Muscle of arm (tissue), 12 donors: ENCODE measurements around the gene PDPK1. TPM values are rescaled to one million over a fixed set of nuclear protein-coding genes. Genes with fewer than 3 reads are reported as not detected.
A peak's percentile ranks its signal among the peaks of the same experiment; 100 is the strongest.
"Not testable (repeated sequence)": the region's sequence is repeated elsewhere in the genome, so short reads cannot be mapped to it uniquely, and the experiment has no call there.

ENCODE experiments used
- DNase-seq: peaks from one replicate; pipeline ENCODE4 v3.0.0-alpha.2; 2013
- polyA plus RNA-seq, 12 donors: library from polyadenylated mRNA; unstranded; fragments of 120-200 nt; gene quantifications; one replicate each; pipeline ENCODE4 v1.2.1, GENCODE V29; 2013; ENCODE audit not compliant: insufficient read length in 12 of 12

Gene PDPK1
- polyA plus RNA-seq, 12 donors, result 26.4 to 50.8 (median 32.8) TPM; not detected in 1

DNA sequence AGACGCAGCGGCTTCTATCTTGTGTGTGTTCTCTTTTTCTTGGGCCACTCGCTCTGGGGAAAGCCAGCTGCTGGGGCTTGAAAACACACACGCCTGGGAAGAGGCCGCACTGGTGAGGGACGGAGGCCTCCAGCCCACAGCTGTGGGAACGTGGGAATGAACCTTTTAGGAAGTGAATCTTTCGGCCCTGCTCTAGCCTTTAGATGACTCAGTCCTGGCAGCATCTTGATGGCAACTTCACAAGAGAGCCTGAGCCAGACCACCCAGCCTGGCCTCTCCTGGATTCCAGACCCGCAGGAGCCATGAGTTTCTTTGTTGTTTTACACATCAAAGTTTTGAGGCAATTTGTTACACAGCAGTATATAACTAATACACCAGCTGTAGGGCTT, 2.2 kb upstream of the PDPK1 start:
- no peak for DNase-seq

GRCh38 chr16:2539192-2539844, 1.5 kb downstream of the PDPK1 start:
- not testable (repeated sequence) for DNase-seq

- not testable (repeated sequence) for DNase-seq
Measured at GRCh38 chr16:2539845-2540458, 2.1 kb downstream of the PDPK1 start.

- not testable (repeated sequence) for DNase-seq
Measured at GRCh38 chr16:2540912-2541311, 3.1 kb downstream of the PDPK1 start.

GRCh38 chr16:2541409-2541808, 3.6 kb downstream of the PDPK1 start:
- not testable (repeated sequence) for DNase-seq

DNA sequence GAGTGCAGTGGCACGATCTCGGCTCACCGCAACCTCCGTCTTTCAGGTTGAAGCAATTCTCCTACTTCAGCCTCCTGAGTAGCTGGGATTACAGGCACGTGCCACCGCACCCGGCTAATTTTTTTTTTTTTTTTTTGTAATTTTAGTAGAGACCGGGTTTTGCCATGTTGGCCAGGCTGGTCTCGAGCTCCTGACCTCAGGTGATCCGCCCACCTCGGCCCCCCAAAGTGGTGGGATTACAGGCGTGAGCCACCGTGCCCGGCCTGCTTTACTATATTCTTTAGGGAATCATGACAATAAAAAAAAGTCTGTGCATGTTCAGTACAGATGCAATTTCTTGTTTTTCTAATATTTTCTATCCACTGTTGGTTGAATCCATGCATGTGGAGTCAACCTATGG, 6.0 kb downstream of the PDPK1 start:
- DNase-seq, result not testable (repeated sequence)

DNA sequence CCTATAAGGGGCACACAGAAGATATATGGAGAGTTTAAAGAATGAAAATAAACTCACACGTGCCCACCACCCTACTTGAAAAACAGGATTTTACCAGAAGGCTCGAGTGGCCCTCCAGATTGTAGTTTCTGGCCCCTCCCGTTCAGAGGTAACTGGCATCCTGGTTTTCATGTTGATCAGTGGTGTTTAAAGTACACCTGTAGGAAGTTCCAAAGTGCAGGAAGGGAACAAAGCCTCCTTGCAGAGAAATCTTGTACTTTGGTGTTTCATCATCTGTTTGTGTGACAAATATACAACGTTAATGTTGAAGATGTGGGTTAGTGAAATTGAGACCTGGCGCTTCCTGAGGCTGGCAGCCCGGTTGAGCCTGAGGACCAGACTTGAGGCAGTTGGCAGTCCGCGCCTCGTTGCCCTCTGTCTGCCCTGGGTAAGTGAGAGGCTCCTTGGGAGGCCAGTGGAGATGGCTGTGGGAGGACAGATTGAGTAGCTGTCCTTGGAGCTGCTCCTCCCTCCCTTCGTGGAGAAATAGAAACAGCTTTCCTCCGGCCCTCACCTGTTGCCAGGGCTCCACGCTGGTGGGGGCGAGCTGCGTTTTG, 12.6 kb downstream of the PDPK1 start:
- not testable (repeated sequence) for DNase-seq

DNA sequence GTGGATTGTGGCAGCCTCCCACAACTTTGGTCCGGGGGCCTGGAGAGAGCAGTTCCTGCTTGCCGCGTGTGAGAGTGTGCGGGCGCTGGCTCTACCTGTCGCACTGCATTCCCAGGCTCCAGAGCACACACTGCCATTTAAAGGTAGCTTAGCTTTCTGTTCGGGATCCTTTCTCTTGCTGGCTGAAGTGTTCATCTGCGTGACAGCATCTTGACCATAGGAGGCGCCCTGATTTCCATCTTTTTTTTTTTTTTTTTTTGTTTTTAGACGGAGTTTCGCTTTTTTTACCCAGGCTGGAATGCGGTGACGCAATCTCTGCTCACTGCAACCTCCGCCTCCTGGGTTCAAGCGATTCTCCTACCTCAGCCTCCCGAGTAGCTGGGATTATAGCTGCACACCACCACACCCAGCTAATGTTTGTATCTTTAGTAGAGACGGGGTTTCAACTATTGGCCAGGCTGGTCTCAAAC, 13.6 kb downstream of the PDPK1 start:
- DNase-seq, result not testable (repeated sequence)

- DNase-seq, result not testable (repeated sequence)
Measured at GRCh38 chr16:2554709-2555425, 17.0 kb downstream of the PDPK1 start.

- not testable (repeated sequence) for DNase-seq
Measured at GRCh38 chr16:2557150-2557549, 19.3 kb downstream of the PDPK1 start.

GRCh38 chr16:2560131-2560797, 22.4 kb downstream of the PDPK1 start:
- not testable (repeated sequence) for DNase-seq

- not testable (repeated sequence) for DNase-seq
Measured at GRCh38 chr16:2560798-2561133, 22.9 kb downstream of the PDPK1 start.

- DNase-seq, result not testable (repeated sequence)
Measured at GRCh38 chr16:2567506-2567905, 29.7 kb downstream of the PDPK1 start.

DNA sequence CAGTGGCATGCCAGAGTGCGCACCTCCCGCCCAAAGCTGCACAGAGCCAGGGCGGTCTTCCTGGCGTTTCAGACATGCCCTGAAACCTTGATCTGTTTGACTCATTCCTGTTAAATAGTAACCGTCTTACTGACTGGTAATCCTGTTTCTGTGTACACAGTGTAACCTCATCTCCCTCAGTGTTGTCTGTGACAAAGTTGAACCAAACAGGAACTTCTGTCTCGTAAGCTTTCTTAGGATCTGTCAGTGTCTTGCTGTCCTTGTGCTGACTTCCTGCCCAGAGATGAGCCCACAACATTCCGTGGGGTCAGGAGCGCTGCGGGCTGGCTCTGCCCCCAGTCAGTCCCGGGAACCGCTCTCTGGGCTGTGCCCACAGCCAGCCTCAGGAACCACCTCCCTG, 30.8 kb downstream of the PDPK1 start:
- not testable (repeated sequence) for DNase-seq

GRCh38 chr16:2572704-2573103, 34.9 kb downstream of the PDPK1 start:
- not testable (repeated sequence) for DNase-seq

DNA sequence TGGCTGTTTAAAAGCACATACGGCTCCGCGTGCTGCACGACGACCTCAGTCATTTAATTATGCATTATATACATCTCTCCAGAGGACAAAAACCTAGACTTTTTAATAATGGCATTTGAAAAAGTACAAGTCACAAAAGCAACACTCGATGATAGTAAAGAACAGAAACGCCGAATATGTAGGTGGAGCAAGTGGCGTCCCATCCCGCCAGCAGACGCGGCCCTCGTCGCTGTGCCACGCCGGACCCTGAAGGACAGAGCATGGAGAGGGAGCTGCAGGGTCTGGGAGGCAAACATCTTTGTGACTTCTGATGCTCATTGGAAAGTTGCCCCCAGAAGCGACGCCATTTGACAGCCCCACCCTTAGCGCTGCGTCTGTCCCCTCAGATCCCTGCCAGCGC, 38.0 kb downstream of the PDPK1 start:
- DNase-seq, result not testable (repeated sequence)

GRCh38 chr16:2577044-2577443, 39.2 kb downstream of the PDPK1 start:
- DNase-seq, result not testable (repeated sequence)

- not testable (repeated sequence) for DNase-seq
Measured at GRCh38 chr16:2578905-2579304, 41.1 kb downstream of the PDPK1 start.

DNA sequence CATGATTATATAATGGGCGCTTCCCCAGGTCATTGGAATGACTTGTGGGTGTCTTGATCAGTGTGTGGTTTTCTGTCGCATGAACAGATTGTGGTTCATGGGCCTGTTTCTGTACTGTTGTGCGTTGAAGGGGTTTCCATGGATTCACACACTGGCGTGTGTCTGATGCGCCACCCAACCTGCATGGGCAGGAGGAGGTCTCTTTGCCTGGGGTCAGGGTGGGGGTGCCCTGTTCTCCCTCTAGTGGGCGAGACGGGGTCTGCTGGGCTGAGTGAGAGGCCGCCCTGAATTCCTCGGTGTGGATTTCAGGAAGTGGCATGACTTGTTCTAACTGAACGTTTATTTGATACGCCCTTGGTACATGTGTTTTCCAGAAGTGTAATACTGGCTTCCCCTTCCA, 42.3 kb downstream of the PDPK1 start:
- not testable (repeated sequence) for DNase-seq

DNA sequence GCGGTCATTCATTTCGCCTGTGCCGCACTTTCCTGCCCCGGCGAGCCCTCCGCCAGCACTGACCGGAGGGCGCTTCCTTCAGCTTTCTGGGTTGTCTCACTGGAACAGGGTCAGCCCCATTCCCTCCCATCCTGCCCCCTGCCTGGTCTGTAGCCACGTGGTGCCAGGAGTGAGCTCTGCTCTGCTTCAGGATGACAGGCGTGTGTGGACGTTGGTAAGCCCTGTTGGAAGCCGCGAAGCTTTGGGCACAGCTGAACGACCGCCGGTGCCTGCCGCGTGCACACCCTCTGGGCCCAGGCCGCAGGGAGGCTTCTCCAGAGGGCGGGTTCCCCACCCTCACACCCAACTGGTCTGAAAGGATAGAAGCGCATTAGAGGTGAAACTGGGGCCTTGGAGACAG, 43.0 kb downstream of the PDPK1 start:
- DNase-seq, result not testable (repeated sequence)

DNA sequence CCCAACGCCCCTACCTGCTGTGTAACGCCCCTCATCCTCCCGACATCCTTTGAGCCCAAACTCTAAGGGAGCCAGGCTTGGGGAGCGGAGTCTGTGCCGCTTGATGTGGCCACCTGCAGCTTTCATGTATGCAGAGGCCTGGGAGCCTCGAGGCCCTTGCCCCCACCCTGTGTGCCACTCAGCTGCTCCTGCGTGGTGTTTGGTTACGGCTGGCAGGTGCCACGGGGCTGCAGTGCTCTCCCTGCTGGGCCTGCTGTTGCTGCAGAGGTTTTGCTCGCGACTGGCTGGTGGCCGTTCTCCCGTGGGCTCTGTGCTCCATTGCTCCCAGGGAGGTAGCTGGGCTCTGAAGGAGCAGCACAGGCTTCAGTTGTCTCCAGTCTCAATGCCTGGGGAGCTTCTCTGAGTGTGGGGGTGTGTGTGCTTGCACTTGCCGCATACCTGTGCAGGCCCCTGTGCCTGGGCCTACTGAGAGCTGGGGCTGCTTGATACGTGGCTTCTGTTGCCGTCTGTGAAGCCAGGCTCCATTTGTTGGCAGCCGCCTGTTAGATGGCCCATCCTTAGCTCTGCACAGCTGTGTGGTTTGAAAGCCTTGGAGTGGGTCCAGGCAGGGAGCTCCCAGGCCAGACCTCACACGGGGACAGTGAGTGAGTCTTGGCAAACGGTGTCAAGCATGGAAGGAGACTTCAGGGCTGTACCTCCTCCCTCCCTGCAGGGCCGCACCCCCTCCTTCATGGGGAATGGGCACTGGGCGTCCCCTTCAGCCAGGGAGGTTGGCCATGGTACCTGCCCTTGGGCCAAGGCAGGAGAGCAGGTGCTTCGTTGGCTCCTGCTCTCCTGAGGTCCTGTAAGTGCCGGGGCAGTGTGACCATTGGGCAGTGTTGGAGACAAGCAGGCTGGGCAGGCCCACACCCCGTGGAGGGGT, 47.2 kb downstream of the PDPK1 start:
- DNase-seq, result peak; percentile 66
